Measurements from ENCODE around the gene E4F1.

DNA sequence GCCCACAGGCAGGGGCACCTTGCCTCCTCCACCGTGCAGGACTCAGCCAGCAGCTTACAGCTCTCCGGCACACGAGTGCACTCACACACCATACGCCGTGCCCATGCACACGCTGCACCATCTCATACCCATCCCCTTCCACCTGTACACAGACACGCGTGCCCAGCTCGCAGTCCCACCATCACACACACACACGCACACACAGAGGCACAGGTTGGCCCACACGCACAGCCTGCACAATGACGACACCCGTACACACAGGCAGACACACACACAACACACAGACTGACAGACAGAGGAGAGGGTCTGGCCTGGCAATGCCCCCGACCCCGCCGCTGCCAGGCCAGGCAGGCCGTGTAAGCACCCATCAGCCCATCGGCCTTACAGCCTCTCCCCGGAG lies 39.0 kb upstream of the E4F1 start:
- no peak for TF ChIP-seq POLR2A (IDR thresholded peaks at IDR 0.05)
- TF ChIP-seq, protein P1, sequence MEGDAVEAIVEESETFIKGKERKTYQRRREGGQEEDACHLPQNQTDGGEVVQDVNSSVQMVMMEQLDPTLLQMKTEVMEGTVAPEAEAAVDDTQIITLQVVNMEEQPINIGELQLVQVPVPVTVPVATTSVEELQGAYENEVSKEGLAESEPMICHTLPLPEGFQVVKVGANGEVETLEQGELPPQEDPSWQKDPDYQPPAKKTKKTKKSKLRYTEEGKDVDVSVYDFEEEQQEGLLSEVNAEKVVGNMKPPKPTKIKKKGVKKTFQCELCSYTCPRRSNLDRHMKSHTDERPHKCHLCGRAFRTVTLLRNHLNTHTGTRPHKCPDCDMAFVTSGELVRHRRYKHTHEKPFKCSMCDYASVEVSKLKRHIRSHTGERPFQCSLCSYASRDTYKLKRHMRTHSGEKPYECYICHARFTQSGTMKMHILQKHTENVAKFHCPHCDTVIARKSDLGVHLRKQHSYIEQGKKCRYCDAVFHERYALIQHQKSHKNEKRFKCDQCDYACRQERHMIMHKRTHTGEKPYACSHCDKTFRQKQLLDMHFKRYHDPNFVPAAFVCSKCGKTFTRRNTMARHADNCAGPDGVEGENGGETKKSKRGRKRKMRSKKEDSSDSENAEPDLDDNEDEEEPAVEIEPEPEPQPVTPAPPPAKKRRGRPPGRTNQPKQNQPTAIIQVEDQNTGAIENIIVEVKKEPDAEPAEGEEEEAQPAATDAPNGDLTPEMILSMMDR (IDR thresholded peaks at IDR 0.05), result no peak
